Stimulated activated CD8-positive, alpha-beta memory T cell treated with anti-CD3 and anti-CD28 coated beads, Interleukin-2, amount 100 ng/mL, for 48 hours (primary cell): ENCODE measurements around the gene EVI2A.

Experiments used
- DNase-seq, 2 donors: peaks; one replicate each; pipeline ENCODE4 v3.0.0-alpha.2; 2020; ENCODE audit warnings: low read depth in 2 of 2

Gene EVI2A

DNA sequence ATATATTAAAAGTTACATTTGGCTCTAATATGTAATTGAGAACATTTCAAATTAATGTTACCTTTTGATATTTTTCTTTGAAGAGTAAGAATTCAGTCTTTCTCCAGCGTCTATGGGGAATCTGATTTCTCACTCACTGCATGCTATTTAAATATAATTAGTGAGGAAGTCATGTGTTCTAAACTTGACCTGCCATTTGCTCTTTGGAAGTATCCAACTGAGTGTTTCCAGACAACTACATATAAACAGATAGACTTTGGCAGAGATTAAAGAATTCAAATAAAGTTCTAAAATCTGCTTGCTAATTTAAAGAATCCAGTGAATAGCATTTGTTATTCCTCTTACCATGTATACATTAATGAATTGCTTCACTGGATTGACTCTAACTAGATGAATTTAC, 47.9 kb downstream of the EVI2A start:
- DNase-seq = no peak

DNA sequence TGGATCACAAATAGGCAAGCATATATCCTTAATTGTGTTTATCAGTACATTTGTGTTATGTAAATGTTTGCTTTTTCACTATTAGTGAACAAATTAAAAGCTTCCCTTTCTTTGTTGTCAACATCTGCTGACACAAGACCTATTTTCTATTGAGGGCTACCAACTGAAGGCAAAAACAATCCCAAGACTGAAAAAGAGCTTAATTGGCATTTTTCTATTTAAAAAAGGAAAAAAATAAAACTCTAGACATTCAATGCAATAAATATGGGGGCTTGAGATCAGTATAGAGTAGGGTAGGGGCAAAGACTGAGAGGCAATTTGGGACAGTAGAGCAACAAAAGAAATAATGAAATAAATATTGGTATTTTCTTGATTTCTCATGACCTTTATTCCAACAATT, 48.6 kb downstream of the EVI2A start:
- no peak for DNase-seq

DNA sequence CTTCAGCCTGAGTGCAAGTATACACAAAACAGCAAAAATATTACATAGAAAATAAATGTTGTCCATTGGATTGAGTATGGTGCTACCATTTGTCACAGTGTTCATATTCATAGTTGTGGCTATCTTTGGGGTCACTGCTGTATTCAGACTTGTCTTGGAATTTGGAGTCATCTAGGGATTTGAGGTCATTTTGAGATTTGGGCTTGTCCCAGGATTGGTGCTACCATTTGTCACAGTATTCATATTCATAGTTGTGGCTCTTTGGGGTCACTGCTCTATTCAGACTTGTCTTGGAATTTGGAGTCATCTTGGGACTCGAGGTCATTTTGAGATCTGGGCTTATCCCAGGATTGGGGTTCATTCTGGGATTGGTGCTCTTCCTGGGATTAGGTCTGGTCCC, 49.2 kb downstream of the EVI2A start:
- DNase-seq = no peak

DNA sequence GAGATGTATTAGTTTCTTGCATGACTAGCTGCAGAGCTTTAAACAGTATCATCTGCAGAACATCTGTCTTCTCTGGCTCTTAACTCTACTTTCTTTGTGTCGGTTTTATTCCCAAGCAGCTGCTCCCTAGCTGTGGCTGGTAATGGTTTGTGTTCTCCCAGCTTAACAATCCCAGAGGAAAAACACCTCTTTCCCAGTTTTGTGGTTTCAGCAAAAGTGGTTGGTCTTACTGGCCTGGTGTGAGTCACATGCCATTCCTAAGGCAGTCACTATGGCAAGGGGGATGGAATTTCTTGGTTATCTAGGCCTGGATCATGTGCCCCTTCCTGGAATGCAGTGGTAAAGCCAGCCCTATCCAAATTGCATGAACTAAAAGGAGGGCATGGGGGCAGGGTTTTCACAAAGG, 51.8 kb downstream of the EVI2A start:
- no peak for DNase-seq

DNA sequence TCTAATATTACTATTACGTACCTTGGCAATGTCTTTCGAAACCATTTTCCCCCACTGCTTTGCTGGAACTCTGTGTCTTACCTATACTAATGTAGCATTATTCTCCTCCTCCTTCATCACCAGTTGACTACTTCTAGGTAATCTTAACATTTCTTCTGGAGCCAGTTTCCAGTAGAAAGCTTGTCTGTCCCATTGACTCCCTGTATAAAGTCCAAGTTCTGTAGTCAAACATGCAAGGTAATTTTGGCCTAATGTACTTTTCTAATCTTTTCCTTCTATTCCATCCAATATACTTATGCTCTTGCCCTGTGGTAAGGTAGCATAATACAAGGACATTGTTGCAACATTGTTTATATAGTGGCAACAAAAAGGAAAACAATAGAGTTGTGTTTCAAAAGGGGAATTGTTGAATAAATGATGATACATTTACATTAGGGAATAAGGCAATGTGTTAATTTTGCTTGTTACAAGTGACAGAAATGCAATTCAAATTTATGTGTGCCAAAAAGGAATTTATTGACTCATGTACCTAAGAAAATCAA, 52.3 kb downstream of the EVI2A start:
- no peak for DNase-seq
